ENCODE measurements around the gene FAM151B. TPM values are rescaled to one million over a fixed set of nuclear protein-coding genes. Genes with fewer than 3 reads are reported as not detected.

The FAM151B gene
- total RNA-seq, 1 experiment from 2014 or later, result 0.94 TPM

- TF ChIP-seq FOXP1 (CRISPR knock-in tag; IDR thresholded peaks at IDR 0.05; ENCODE audit: borderline replicate concordance) (no peak), E2F4 (CRISPR knock-in tag; IDR thresholded peaks at IDR 0.05; ENCODE audit: borderline replicate concordance, low read depth) (no peak), CREM (CRISPR knock-in tag; IDR thresholded peaks at IDR 0.05) (no peak), MXD4 (CRISPR knock-in tag; IDR thresholded peaks at IDR 0.05; ENCODE audit: borderline replicate concordance) (no peak), ZNF281 (CRISPR knock-in tag; IDR thresholded peaks at IDR 0.05) (no peak), NR2C2 (CRISPR knock-in tag; IDR thresholded peaks at IDR 0.05) (no peak), ZNF416 (CRISPR knock-in tag; IDR thresholded peaks at IDR 0.05) (no peak), ZNF232 (CRISPR knock-in tag; IDR thresholded peaks at IDR 0.05) (no peak), NFATC4 (CRISPR knock-in tag; IDR thresholded peaks at IDR 0.05) (no peak)
- no peaks in the 10 kb centered on the region for H3K27me3 Mint-ChIP-seq (ENCODE audit: low read depth)
- H3K27ac Mint-ChIP-seq, result no peak overlapping the region
- DNase-seq (ENCODE audit: low spot score) (no peak), ATAC-seq (no peak)
- no peak overlapping the region for H3K4me3 Mint-ChIP-seq
- ChIA-PET CTCF (no interaction called here), POLR2A (no interaction called here)
- no peaks in the 10 kb centered on the region; the same call in 1 of the 2 replicates for H3K36me3 Mint-ChIP-seq
- peaks cover 7% of the 10 kb centered on the region for H3K9me3 Mint-ChIP-seq
- peaks cover 16% of the 10 kb centered on the region for H3K4me1 Mint-ChIP-seq
Observed at GRCh38 chr5:80502800-80503199, 14.9 kb downstream of the FAM151B start.

- no peaks in the 10 kb centered on the region; the same call in 1 of the 2 replicates for H3K36me3 Mint-ChIP-seq
- POLR2A ChIA-PET, result no interaction called here
- ATAC-seq, result no peak
- H3K9me3 Mint-ChIP-seq, result peaks cover 7% of the 10 kb centered on the region
- H3K4me1 Mint-ChIP-seq, result peaks cover 10% of the 10 kb centered on the region
- TF ChIP-seq FOXP4 (CRISPR knock-in tag; IDR thresholded peaks at IDR 0.05), result no peak
- TF ChIP-seq USF2 (CRISPR knock-in tag; IDR thresholded peaks at IDR 0.05), result no peak
- no peak for TF ChIP-seq ARID4B (CRISPR knock-in tag; IDR thresholded peaks at IDR 0.05; ENCODE audit: borderline replicate concordance)
- no peak for TF ChIP-seq GABPB1 (CRISPR knock-in tag; IDR thresholded peaks at IDR 0.05)
- no peak for TF ChIP-seq CBFB (CRISPR knock-in tag; IDR thresholded peaks at IDR 0.05; ENCODE audit: low read depth)
- TF ChIP-seq FOXK1 (CRISPR knock-in tag; IDR thresholded peaks at IDR 0.05), result no peak
- no peak for TF ChIP-seq RORB (CRISPR knock-in tag; IDR thresholded peaks at IDR 0.05)
- TF ChIP-seq TEAD4 (CRISPR knock-in tag; IDR thresholded peaks at IDR 0.05), result no peak
- TF ChIP-seq TP53 (CRISPR knock-in tag; IDR thresholded peaks at IDR 0.05), result no peak
- TF ChIP-seq SMAD3 (CRISPR knock-in tag; IDR thresholded peaks at IDR 0.05; ENCODE audit: borderline replicate concordance), result no peak
- TF ChIP-seq ZNF317 (CRISPR knock-in tag; IDR thresholded peaks at IDR 0.05; ENCODE audit: borderline replicate concordance, low read depth), result no peak
- no peak for TF ChIP-seq HMGXB4 (CRISPR knock-in tag; IDR thresholded peaks at IDR 0.05)
- TF ChIP-seq ZBTB21 (CRISPR knock-in tag; IDR thresholded peaks at IDR 0.05; ENCODE audit: borderline replicate concordance), result no peak
- no peak for TF ChIP-seq SP1 (CRISPR knock-in tag; conservative IDR thresholded peaks at IDR 0.05)
- no peak for TF ChIP-seq ATF1 (CRISPR knock-in tag; IDR thresholded peaks at IDR 0.05)
- TF ChIP-seq GTF2I (CRISPR knock-in tag; conservative IDR thresholded peaks at IDR 0.05), result no peak
- H3K27me3 Mint-ChIP-seq (ENCODE audit: low read depth), result no peaks in the 10 kb centered on the region
- no peak overlapping the region for H3K27ac Mint-ChIP-seq
- CTCF ChIA-PET, result no interaction called here
- no peak for DNase-seq (ENCODE audit: low spot score)
- H3K4me3 Mint-ChIP-seq, result no peak overlapping the region
Observed at GRCh38 chr5:80503641-80504040, 15.7 kb downstream of the FAM151B start.
